ENCODE results near the gene ADGRD1. TPM values are rescaled to one million over a fixed set of nuclear protein-coding genes. Genes with fewer than 3 reads are reported as not detected.

Gene ADGRD1
- total RNA-seq, 1 donor from 2014 or later, result 11.6 TPM

- peak; percentile 29 for DNase-seq (ENCODE audit: low spot score)
Measured at GRCh38 chr12:131085816-131086591, 132.3 kb downstream of the ADGRD1 start.

GRCh38 chr12:131087302-131087818 is 133.7 kb downstream of the ADGRD1 start:
- DNase-seq (ENCODE audit: low spot score), result peak; percentile 36
- no peak for ATAC-seq

More at GRCh38 chr12:131085816-131086591, 132.3 kb downstream of the ADGRD1 start:
- ATAC-seq, result no peak

GRCh38 chr12:131087991-131088700 is 134.4 kb downstream of the ADGRD1 start:
- DNase-seq (ENCODE audit: low spot score), result peak; percentile 37
- no peak for ATAC-seq

- no peak for ATAC-seq
- peak; percentile 39 for DNase-seq (ENCODE audit: low spot score)
Measured at GRCh38 chr12:131088701-131089530, 135.2 kb downstream of the ADGRD1 start.

- DNase-seq (ENCODE audit: low spot score) (peak; percentile 41), ATAC-seq (no peak)
Measured at GRCh38 chr12:131089531-131090273, 136.0 kb downstream of the ADGRD1 start.

- DNase-seq (ENCODE audit: low spot score) (peak; percentile 81), ATAC-seq (peak; percentile 82)
Measured at GRCh38 chr12:131090274-131091210, 136.8 kb downstream of the ADGRD1 start.

- peak; percentile 21 for DNase-seq (ENCODE audit: low spot score)
- no peak for ATAC-seq
Measured at GRCh38 chr12:131091413-131091975, 137.8 kb downstream of the ADGRD1 start.

GRCh38 chr12:131091976-131092691 is 138.4 kb downstream of the ADGRD1 start:
- DNase-seq (ENCODE audit: low spot score) (peak; percentile 39), ATAC-seq (no peak)

- ATAC-seq, result no peak
- peak; percentile 34 for DNase-seq (ENCODE audit: low spot score)
Measured at GRCh38 chr12:131092901-131093603, 139.3 kb downstream of the ADGRD1 start.

GRCh38 chr12:131093604-131093955 is 139.9 kb downstream of the ADGRD1 start:
- ATAC-seq, result no peak
- DNase-seq (ENCODE audit: low spot score), result no peak

- ATAC-seq, result no peak
- peak; percentile 26 for DNase-seq (ENCODE audit: low spot score)
Measured at GRCh38 chr12:131093971-131094830, 140.5 kb downstream of the ADGRD1 start.

- DNase-seq (ENCODE audit: low spot score), result no peak
- ATAC-seq, result no peak
Measured at GRCh38 chr12:131094831-131095805, 141.4 kb downstream of the ADGRD1 start.

GRCh38 chr12:131095826-131096680 is 142.3 kb downstream of the ADGRD1 start:
- no peak for DNase-seq (ENCODE audit: low spot score)
- no peak for ATAC-seq

GRCh38 chr12:131096681-131097181 is 143.0 kb downstream of the ADGRD1 start:
- DNase-seq (ENCODE audit: low spot score) (no peak), ATAC-seq (no peak)
